Right ventricle myocardium superior (tissue), 1 donor: Measurements from ENCODE around the gene UHMK1. TPM values are rescaled to one million over a fixed set of nuclear protein-coding genes. Genes with fewer than 3 reads are reported as not detected.
"Not testable (repeated sequence)": the region's sequence is repeated elsewhere in the genome, so short reads cannot be mapped to it uniquely, and the experiment has no call there.

ENCODE experiments used
- ATAC-seq: fragments of 200-7000 bp; cut with Tn5 transposase; one replicate; pipeline ENCODE4 v1.9.1; 2020; ENCODE audit warnings: mild to moderate bottlenecking; ENCODE audit not compliant: poor library complexity
- DNase-seq: peaks from one replicate; pipeline ENCODE4 v3.0.0-alpha.2; 2020
- intact Hi-C: fragments of 100-400 bp; cut with DNase I; formaldehyde crosslinking; loops from one replicate; pipeline ENCODE4 v1.11.2; 2022
- long read RNA-seq: library from polyadenylated mRNA; unstranded; transcript quantifications from one replicate; pipeline ENCODE4 v2.0.0, GENCODE V29; 2021
- total RNA-seq: library from RNA; stranded (reverse); fragmentation: NEBNext Ultra II Directional; extraction: Animal tissue kit (Norgen Biotek cat#: 25700); gene quantifications from one replicate; pipeline ENCODE4 v1.2.1, GENCODE V29; 2021
- donor health status: DM: no; HTN: yes; CAD: no; lungs with severe emphysema.

The UHMK1 gene, protein sequence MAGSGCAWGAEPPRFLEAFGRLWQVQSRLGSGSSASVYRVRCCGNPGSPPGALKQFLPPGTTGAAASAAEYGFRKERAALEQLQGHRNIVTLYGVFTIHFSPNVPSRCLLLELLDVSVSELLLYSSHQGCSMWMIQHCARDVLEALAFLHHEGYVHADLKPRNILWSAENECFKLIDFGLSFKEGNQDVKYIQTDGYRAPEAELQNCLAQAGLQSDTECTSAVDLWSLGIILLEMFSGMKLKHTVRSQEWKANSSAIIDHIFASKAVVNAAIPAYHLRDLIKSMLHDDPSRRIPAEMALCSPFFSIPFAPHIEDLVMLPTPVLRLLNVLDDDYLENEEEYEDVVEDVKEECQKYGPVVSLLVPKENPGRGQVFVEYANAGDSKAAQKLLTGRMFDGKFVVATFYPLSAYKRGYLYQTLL
- total RNA-seq: 18.6 TPM
- long read RNA-seq, full-length matches to known transcripts: 8 of 19 reads
- long read RNA-seq, partial matches to known transcripts: 1 of 19 reads
- long read RNA-seq, other reads (novel, unspliced or antisense): 10 of 19 reads

DNA sequence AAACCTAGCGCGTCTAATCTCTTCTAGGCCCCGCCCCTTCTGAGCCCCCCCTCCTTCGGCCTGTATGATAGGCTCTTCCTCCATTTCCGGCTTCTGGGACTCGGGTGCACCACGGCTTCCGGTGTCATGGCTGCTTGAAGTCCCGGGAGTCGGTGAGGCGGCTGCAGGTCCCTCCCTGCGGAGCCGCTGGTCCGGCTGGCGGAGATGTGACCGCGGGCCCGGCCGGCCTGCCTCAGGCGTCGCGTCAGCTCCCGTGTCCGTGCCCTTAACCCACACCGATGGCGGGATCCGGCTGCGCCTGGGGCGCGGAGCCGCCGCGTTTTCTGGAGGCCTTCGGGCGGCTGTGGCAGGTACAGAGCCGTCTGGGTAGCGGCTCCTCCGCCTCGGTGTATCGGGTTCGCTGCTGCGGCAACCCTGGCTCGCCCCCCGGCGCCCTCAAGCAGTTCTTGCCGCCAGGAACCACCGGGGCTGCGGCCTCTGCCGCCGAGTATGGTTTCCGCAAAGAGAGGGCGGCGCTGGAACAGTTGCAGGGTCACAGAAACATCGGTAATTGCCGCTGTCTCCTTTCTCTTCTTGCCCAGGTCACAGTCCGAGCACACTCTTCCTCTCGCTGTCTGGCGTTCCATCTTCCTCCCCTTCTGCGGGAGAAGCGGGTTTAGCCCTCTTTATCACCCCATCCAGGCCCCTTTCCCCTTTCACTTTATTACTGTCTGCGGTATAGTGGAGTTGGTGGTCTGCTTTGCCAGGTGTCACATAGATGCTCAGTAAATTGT lies at the start of gene UHMK1:
Gene UHMK1, plus strand, starts transcription at position 96 of the 773 bp plus-strand sequence. Its CDS starts 183 bp downstream, at position 279.
- ATAC-seq (peak; percentile 100), DNase-seq (peak; percentile 93)
- intact Hi-C loops: no loop called here

DNA sequence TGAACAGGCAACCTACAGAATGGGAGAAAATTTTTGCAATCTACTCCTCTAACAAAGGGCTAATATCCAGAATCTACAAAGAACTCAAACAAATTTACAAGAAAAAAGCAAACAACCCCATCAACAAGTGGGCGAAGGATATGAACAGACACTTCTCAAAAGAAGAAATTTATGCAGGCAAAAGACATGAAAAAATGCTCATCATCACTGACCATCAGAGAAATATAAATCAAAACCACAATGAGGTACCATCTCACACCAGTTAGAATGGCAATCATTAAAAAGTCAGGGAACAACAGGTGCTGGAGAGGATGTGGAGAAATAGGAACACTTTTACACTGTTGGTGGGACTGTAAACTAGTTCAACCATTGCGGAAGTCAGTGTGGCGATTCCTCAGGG lies 43.3 kb upstream of the UHMK1 start:
- DNase-seq, ATAC-seq, intact Hi-C loops: not testable (repeated sequence)

DNA sequence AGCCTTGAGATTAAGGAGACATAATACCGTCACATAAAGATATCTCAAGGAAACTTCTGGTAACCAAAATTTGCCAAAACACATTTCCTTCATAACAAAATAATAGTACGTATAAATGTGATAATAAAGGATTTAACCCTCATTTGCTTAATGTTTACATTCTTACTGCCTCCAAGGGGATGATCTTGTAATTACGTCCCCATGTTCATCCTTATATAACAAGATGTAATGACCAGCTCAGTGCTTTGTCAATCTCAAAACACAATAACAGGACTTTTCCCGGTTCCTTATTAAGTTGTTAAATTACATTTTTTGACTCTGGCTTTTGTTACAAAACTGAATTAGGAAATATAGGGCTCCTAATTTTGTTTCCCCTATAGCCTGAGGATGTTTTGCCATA lies 41.3 kb upstream of the UHMK1 start:
- intact Hi-C loops: no loop called here
- ATAC-seq (no peak), DNase-seq (no peak)

DNA sequence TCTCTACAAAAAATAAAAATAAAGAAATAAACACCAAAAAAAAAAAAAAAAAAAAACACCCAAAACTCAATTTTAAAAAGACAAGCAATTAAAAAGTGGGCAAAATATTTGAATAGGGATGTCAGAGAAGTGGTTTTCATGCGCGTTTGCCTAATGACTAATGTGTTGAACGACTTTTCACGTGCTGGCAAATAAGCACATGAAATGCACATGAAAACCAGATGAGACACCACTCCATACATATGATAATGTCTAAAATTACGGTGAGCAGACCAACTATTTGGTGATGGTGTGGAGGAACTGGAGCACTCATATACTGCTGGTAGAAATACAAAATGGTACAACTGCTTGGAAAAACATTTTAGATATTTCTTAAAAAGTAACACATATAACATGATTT lies 39.4 kb upstream of the UHMK1 start:
- no peak for ATAC-seq
- intact Hi-C loops: no loop called here
- no peak for DNase-seq

DNA sequence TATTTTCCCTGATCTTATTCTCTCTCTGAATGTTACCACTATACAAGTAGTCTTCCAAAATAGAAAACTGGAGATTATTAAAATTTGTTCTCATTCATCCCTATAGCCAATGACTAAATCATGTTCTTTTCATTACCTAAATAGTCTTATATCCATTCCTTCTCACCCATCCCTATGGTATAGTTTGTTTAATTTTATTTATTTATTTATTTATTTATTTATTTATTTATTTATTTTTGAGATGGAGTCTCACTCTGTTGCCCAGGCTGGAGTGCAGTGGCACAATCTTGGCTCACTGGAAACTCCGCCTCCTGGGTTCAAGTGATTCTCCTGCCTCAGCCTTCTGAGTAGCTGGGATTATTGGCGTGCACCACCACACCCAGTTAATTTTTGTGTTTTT lies 35.2 kb upstream of the UHMK1 start:
- intact Hi-C loops, ATAC-seq, DNase-seq: not testable (repeated sequence)

DNA sequence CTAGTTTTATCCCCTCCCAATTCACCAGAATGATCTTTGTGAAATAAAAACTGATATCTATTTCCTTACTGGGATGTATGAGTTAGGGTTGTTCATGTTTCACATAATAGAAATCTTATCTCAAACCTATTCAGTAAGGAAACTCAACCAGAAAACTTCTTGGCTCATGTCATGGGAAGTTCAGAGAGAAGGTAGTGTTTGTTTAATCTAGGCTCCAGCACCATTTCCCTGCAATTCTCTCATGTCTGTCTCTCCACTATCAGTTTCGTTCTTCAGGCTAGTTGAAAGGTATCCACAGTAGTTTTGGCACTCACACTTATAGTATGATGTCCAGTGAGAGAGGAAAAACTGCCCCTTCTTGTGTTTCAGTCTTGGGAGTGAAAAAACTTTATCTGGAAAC lies 34.6 kb upstream of the UHMK1 start:
- intact Hi-C loops: no loop called here
- no peak for ATAC-seq
- DNase-seq: no peak

DNA sequence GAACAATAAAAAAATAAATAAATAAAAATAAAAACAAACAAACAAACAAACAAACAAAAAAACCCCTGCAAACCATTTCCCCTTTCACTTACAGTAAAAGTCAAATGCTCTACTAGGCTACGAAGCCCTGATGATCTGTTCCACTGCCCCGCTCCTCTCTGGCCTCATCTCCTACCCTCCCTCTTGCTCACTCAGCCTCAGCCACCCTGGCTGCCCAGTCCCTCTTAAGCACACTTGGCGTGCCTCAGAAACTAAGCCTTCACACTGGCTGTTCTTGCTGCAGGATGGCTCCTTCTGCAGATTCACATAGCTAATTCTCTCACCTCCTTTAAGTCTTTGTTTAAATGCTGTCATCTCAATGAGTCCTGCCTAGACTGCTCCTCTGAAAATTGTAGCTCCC lies 30.8 kb upstream of the UHMK1 start:
- ATAC-seq: no peak
- intact Hi-C loops: no loop called here
- DNase-seq: no peak

DNA sequence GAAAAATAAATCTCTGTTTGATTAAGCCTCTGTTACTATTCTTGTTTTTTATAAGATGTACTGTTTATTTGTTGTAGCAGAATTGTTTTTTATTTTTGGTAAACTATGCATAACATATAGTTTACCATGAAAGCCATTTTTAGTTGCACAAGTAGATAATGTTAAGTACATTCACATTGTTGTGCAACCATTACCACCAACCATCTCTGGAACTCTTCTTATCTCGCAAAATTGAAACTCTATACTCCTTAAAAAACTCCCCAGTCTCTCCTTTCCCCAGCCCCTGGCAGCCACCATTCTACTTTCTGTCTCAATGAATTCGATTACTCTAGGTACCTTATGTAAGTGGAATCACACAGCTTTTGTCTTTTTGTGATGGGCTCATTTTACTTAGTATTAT lies 27.4 kb upstream of the UHMK1 start:
- DNase-seq (no peak), ATAC-seq (no peak)
- intact Hi-C loops: no loop called here

DNA sequence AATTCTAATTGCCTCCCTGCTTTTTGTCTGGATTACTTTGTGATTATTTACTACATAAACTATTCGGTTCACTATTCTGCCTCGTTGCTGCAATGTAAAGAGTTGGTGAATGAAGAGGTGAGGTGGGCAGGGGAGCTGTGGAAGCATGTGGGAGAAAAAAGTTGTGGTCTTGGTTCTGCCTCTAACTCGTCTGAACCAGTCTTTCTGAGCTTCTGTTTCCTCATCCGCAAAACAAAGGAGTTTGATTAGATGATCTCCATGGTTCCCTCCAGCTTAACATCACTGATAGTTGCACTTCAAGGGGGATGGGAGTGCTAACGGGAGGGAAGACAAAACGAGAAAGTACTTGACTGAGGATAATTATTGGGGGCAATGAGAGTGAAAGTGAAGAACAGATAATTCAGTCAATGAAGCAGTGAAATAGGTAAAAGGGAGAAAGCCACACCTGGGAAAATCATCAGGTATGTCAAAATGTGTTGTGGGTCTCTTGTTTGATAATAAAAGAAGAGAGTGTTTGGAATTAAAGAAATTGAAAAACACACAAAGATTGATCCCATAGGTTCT lies 26.2 kb upstream of the UHMK1 start:
- DNase-seq (no peak), ATAC-seq (no peak)
- intact Hi-C loops: no loop called here

DNA sequence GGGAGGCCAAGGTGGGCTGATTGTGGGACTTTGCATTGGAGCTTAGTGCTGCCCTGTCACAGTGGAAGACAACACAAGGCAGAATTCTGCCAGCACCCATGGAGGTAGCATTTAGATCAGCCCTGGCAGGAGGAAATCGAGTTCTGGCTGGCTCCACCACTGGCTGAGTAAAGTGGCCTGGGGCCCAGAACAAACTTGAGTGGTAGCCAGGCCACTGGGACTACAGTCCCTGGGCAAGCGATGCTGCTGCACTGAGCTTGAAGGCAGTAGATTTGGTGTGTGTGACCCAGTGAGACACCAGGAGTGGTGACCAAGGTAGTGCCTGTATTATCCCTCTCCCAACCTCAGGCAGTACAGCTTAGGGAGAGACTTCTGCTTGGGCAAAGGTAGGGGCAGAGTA lies 22.5 kb upstream of the UHMK1 start:
- intact Hi-C loops: no loop called here
- peak; percentile 39 for ATAC-seq
- no peak for DNase-seq

DNA sequence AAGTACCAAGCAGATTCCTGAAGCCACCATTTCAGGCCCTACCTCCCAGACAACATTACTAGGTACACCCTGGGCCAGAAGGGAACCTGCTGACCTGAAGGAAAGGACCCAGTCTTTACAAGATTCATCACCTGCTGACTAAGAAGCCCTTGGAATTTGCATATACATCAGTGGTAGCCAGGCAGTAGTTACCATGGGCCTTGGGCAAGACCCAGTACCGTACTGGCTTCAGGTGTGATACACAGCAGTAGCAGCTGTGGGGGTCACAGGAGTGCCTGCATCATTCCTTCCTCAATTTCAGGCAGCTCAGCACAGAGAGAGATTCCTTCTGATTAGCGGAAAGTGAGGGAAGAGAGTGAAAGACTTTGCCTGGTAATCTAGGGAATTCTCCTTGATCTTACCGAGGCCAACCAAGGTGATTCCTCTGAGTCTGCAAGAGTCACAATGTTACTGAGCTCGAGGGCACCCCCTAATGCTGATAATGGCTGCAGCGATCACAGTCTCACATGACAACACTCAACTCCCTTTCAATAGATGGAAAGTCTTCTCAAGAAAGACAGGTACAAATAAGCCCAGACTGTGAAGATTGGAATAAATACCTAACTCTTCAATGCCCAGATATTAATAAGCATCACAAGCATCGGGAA lies 22.0 kb upstream of the UHMK1 start:
- no peak for DNase-seq
- intact Hi-C loops: no loop called here
- ATAC-seq: no peak

DNA sequence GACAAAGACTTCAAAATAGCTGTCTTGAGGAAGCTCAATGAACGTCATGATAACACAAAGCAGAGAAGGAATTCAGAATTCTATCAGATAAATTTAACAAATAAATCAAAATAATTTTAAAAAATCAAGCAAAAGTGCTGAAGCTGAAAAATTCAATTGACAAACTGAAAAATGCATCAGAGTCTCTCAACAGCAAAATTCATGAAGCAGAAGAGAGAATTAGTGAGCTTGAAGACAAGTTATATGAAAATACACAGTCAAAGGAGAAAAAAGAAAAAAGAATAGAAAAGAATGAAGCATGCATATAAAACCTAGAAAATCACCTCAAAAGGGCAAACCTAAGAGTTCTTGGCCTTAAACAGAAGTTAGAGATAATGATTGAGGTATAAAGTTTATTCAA lies 21.0 kb upstream of the UHMK1 start:
- ATAC-seq: no peak
- intact Hi-C loops: no loop called here
- no peak for DNase-seq

DNA sequence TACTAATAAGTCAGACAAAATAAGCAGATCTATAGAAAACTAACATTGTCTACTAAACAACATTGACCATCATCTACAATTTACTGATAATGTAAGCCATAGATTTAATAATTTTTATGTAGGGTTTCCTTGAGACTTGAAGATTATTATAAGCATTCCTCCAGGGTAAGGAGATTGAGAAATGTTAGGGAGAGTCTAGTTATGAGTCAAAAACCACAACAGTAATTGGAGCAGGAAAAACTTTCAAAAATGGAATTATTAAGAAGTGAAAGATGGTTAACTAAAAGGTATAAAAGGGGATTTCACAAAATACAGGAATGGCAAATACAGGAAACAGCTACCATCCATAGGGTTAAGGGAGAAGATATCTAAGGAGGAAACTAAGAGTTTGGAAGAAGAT lies 12.4 kb upstream of the UHMK1 start:
- intact Hi-C loops: no loop called here
- DNase-seq (no peak), ATAC-seq (no peak)

DNA sequence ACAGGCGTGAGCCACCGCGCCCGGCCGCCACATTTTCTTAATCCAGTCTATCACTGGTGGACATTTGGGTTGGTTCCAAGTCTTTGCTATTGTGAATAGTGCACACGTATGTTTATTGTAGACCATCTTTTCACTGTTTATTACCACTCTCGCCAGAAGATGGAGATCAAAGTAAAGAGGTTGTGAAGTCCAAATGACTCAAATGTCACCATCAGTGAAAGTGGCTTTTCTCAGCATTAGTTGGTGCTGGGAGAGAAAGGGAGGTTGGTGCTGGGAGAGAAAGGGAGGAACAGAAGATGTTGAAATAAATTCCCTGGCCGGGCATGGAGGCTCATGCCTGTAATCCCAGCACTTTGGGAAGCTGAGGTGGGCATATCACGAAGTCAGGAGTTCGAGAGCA lies 10.4 kb upstream of the UHMK1 start:
- ATAC-seq: no peak
- no peak for DNase-seq
- intact Hi-C loops: no loop called here

DNA sequence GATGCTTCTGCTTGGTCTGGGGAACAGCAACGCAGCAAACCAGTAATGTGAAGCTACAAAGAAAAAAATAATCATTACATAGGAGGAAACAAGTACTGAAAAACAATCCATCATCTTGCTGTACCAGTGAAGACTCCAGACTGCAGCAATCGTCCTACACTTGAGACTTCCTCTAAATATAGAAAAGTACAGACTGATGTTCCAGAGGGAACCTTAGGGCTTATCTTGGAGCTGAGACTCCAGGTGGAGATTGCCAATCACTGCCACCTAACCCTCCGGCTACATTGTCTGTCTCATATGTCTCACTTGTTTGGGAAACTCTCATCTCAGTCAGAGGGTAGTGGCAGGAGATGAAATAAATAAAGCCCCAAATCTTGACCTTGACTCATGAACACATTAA lies 9.4 kb upstream of the UHMK1 start:
- intact Hi-C loops: no loop called here
- ATAC-seq (no peak), DNase-seq (no peak)

DNA sequence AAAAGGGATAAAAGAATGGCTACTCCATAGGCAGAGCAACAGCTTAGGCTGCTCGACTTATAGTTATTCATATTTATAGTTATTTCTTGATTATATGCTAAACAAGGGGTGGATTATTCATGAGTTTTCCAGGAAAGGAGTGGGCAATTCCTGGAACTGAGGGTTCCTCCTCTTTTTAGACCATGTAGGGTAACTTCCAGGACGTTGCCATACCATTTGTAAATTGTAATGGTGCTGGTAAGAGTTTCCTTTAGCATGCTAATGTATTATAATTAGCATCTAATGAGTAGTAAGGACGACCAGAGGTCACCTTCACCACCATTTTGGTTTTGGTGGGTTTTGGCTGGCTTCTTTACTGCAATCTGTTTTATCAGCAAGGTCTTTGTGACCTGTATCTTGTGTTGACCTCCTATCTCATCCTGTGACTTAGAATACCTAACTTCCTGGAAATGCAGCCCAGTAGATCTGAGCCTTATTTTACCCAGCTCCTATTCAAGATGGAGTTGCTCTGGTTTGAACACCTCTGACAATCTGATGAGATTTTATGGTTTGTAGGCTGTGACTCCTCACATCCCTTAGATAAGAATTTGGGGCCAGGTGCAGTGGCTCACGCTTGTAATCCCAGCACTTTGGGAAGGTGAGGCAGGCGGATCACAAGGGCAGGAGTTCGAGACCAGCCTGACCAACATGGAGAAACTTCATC lies 1.9 kb upstream of the UHMK1 start:
- DNase-seq, intact Hi-C loops, ATAC-seq: not testable (repeated sequence)

DNA sequence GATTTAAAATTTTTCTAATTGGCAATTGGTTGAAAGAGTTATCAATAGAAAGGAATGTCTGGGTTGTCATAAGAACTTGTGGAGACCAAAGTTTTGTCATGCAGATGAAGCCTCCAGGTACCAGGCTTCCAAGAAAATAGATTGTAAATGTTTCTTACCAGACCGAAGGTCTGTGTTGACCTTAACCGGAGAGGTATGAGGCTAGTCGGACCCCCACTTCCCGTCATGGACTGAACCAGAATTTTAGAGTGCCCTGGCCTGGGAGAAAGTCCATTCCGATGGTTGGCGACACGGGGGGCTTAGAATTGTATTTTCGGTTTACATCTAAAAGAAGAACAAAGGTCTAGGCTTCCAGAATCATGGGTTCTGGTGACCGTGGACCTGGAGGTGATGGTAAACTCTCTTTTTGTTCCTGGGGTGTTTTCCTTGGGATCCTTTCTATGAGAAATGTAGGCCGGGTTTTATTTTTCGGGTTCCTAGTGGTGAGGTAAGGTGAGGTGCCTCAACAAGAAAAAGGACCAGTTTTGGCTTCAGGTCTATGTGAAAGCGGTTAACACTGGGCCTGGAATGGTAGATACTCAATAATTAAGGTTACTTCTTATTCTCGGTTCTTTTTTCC lies 405 bp upstream of the UHMK1 start:
- DNase-seq (no peak), ATAC-seq (no peak)
- intact Hi-C loops: no loop called here

DNA sequence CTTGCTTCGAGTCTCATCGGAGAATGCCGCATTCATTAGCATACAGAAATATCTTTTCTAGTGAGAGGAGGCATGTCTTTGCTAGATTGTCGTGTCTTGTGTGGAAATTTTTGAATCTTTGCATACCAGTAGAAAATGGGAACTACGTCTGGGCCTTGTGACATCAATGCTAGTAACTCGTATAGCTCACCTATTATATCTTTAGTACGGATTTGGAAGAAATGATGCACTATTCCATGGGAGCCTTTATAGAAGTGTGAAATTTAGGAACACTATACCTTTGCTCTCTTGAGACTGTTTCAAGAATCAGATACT lies 835 bp downstream of the UHMK1 start:
- intact Hi-C loops: no loop called here
- no peak for ATAC-seq
- no peak for DNase-seq
